Loucy (cell line): ENCODE measurements around the gene FASLG.

Experiments
- EZH2phosphoT487 ChIP-seq: fragments of 200-600 bp; IDR thresholded peaks from 2 replicates; pipeline ENCODE4 v1.6.1; 2018; ENCODE audit warnings: antibody characterized with exemption, mild to moderate bottlenecking, moderate library complexity, borderline replicate concordance
- TF ChIP-seq, protein P1 (sequence below): fragments of 200-600 bp; sonication (generic); conservative IDR thresholded peaks from 2 replicates; pipeline ENCODE4 v1.5.1; 2014; ENCODE audit warnings: mild to moderate bottlenecking, antibody characterized with exemption, low read length

DNA sequence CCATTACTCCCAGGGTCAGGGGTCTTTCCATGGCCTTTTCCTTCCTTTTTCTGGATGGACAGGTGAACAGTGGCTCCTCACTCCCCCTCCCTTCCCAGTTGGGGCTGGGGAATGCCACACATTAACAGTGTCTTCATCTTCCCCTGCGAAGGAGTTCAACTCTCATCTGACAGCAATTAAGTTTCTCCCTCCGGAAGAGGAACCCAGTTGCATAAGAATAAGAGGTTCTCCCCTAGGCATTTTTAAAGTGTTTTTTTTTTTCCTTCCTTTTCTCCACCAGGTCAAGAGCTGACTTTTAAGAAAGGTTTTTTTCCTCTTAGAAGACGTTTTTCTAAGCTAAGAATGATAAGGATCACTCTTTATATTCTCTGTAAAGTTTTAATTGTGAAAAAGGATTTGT lies 42.3 kb upstream of the FASLG start:
- TF ChIP-seq, protein P1, sequence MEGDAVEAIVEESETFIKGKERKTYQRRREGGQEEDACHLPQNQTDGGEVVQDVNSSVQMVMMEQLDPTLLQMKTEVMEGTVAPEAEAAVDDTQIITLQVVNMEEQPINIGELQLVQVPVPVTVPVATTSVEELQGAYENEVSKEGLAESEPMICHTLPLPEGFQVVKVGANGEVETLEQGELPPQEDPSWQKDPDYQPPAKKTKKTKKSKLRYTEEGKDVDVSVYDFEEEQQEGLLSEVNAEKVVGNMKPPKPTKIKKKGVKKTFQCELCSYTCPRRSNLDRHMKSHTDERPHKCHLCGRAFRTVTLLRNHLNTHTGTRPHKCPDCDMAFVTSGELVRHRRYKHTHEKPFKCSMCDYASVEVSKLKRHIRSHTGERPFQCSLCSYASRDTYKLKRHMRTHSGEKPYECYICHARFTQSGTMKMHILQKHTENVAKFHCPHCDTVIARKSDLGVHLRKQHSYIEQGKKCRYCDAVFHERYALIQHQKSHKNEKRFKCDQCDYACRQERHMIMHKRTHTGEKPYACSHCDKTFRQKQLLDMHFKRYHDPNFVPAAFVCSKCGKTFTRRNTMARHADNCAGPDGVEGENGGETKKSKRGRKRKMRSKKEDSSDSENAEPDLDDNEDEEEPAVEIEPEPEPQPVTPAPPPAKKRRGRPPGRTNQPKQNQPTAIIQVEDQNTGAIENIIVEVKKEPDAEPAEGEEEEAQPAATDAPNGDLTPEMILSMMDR = no peak
- TF ChIP-seq EZH2phosphoT487 = no peak
